Mesothelial cell of epicardium (in vitro differentiated cells): ENCODE data around the gene SYT14. TPM values are rescaled to one million over a fixed set of nuclear protein-coding genes. Genes with fewer than 3 reads are reported as not detected.

Experiments
- DNase-seq, 2 experiments: peaks; one replicate each; pipeline ENCODE4 v3.0.0; 2021; ENCODE audit warnings: low spot score in 2 of 2; ENCODE audit not compliant: unreplicated experiment in 2 of 2
- H3K27ac Mint-ChIP-seq: 2 replicates; pipeline ENCODE4 v1.8.0; 2021; ENCODE audit warnings: mixed read lengths
- H3K27me3 Mint-ChIP-seq: 2 replicates; pipeline ENCODE4 v1.8.0; 2021; ENCODE audit warnings: low read depth, mixed read lengths
- H3K36me3 Mint-ChIP-seq: 2 replicates; pipeline ENCODE4 v1.8.0; 2021; ENCODE audit warnings: mixed read lengths
- H3K4me1 Mint-ChIP-seq: 2 replicates; pipeline ENCODE4 v1.8.0; 2021; ENCODE audit warnings: mixed read lengths
- H3K4me3 Mint-ChIP-seq: 2 replicates; pipeline ENCODE4 v1.8.0; 2021; ENCODE audit warnings: mild to moderate bottlenecking, moderate library complexity, mixed read lengths
- H3K9me3 Mint-ChIP-seq: 2 replicates; pipeline ENCODE4 v1.8.0; 2021; ENCODE audit warnings: mixed read lengths
- CTCF ChIP-seq: fragments of 200-600 bp; sonication (generic); IDR thresholded peaks from one replicate; pipeline ENCODE4 v1.5.0; 2021; ENCODE audit warnings: antibody characterized with exemption; ENCODE audit not compliant: unreplicated experiment
- total RNA-seq: library from RNA; stranded (reverse); gene quantifications from 3 replicates; pipeline ENCODE4 v1.2.1, GENCODE V29; 2021

The SYT14 gene
- total RNA-seq, 1 donor from 2014 or later, result 1.1 TPM

GRCh38 chr1:209983953-209984352, 45.9 kb downstream of the SYT14 start:
- H3K36me3 Mint-ChIP-seq, result no peaks in the 10 kb centered on the region
- no peak for DNase-seq
- H3K4me3 Mint-ChIP-seq, result no peak overlapping the region
- no peaks in the 10 kb centered on the region for H3K4me1 Mint-ChIP-seq
- TF ChIP-seq CTCF, result no peak
- no peaks in the 10 kb centered on the region for H3K9me3 Mint-ChIP-seq
- H3K27me3 Mint-ChIP-seq, result peaks cover 21% of the 10 kb centered on the region
- no peak overlapping the region for H3K27ac Mint-ChIP-seq

GRCh38 chr1:209985002-209985401, 47.0 kb downstream of the SYT14 start:
- no peaks in the 10 kb centered on the region for H3K36me3 Mint-ChIP-seq
- H3K9me3 Mint-ChIP-seq, result no peaks in the 10 kb centered on the region
- H3K4me1 Mint-ChIP-seq, result no peaks in the 10 kb centered on the region
- H3K27ac Mint-ChIP-seq, result no peak overlapping the region
- no peak for DNase-seq
- no peak overlapping the region for H3K4me3 Mint-ChIP-seq
- peaks cover 19% of the 10 kb centered on the region for H3K27me3 Mint-ChIP-seq
- TF ChIP-seq CTCF, result no peak

- Mint-ChIP-seq H3K9me3 (no peaks in the 10 kb centered on the region), H3K27ac (no peak overlapping the region), H3K4me1 (no peaks in the 10 kb centered on the region), H3K36me3 (no peaks in the 10 kb centered on the region), H3K27me3 (peaks cover 10% of the 10 kb centered on the region), H3K4me3 (no peak overlapping the region)
- DNase-seq, result no peak
- no peak for TF ChIP-seq CTCF
Observed at GRCh38 chr1:209988706-209989105, 50.7 kb downstream of the SYT14 start.

- Mint-ChIP-seq H3K4me3 (no peak overlapping the region), H3K9me3 (no peaks in the 10 kb centered on the region), H3K27ac (no peak overlapping the region), H3K36me3 (no peaks in the 10 kb centered on the region), H3K27me3 (peaks cover 11% of the 10 kb centered on the region), H3K4me1 (no peaks in the 10 kb centered on the region)
- DNase-seq, result no peak
- TF ChIP-seq CTCF, result peak; percentile 54
Observed at GRCh38 chr1:209989525-209989924, 51.5 kb downstream of the SYT14 start.

GRCh38 chr1:209993061-209993830, 55.2 kb downstream of the SYT14 start:
- Mint-ChIP-seq H3K27ac (no peak overlapping the region), H3K4me3 (no peak overlapping the region), H3K9me3 (peaks cover 6% of the 10 kb centered on the region), H3K4me1 (no peaks in the 10 kb centered on the region), H3K27me3 (peaks cover 27% of the 10 kb centered on the region), H3K36me3 (no peaks in the 10 kb centered on the region)
- no peak for TF ChIP-seq CTCF
- DNase-seq, result no peak

GRCh38 chr1:209996348-209996747, 58.3 kb downstream of the SYT14 start:
- Mint-ChIP-seq H3K4me1 (no peaks in the 10 kb centered on the region), H3K4me3 (no peak overlapping the region), H3K36me3 (no peaks in the 10 kb centered on the region), H3K27me3 (peaks cover 24% of the 10 kb centered on the region), H3K9me3 (peaks cover 6% of the 10 kb centered on the region), H3K27ac (no peak overlapping the region)
- DNase-seq, result no peak
- TF ChIP-seq CTCF, result no peak
